Lower lobe of right lung (tissue), 2 donors: ENCODE measurements around the gene HLA-DOA. TPM values are rescaled to one million over a fixed set of nuclear protein-coding genes. Genes with fewer than 3 reads are reported as not detected.

Experiments
- ATAC-seq, 2 donors: fragments of 200-7000 bp; cut with Tn5 transposase; one replicate each; pipeline ENCODE4 v1.9.1; 2020 to 2022; ENCODE audit warnings: mild to moderate bottlenecking in 2 of 2, moderate library complexity in 2 of 2
- DNase-seq: peaks from one replicate; pipeline ENCODE4 v3.0.0-alpha.2; 2020
- H3K27ac ChIP-seq: fragments of 200-600 bp; one replicate; pipeline ENCODE4 v1.8.0; 2022
- H3K27me3 ChIP-seq: fragments of 200-600 bp; one replicate; pipeline ENCODE4 v1.8.0; 2022; ENCODE audit warnings: low read depth
- H3K36me3 ChIP-seq: fragments of 200-600 bp; one replicate; pipeline ENCODE4 v1.8.0; 2022; ENCODE audit warnings: mild to moderate bottlenecking
- H3K4me1 ChIP-seq: fragments of 200-600 bp; one replicate; pipeline ENCODE4 v1.8.0; 2022
- H3K4me3 ChIP-seq: fragments of 200-600 bp; one replicate; pipeline ENCODE4 v1.8.0; 2022; ENCODE audit warnings: mild to moderate bottlenecking
- H3K9me3 ChIP-seq: fragments of 200-600 bp; one replicate; pipeline ENCODE4 v1.8.0; 2022
- intact Hi-C: fragments of 100-400 bp; cut with DNase I; formaldehyde crosslinking; loops from one replicate; pipeline ENCODE4 v1.11.0; 2022
- total RNA-seq: library from RNA; stranded (reverse); fragmentation: NEBNext Ultra II Directional; extraction: Animal tissue kit (Norgen Biotek cat#: 25700); gene quantifications from one replicate; pipeline ENCODE4 v1.2.1, GENCODE V29; 2021
- TF ChIP-seq, protein P1 (sequence below): fragments of 200-600 bp; IDR thresholded peaks from one replicate; pipeline ENCODE4 v1.8.0; 2022; ENCODE audit warnings: antibody characterized with exemption, mild to moderate bottlenecking
- donor health status: DM: no; HTN: yes; CAD: no; lungs with severe emphysema.

HLA-DOA gene
- total RNA-seq, 1 donor from 2014 or later, result 31.2 TPM

DNA sequence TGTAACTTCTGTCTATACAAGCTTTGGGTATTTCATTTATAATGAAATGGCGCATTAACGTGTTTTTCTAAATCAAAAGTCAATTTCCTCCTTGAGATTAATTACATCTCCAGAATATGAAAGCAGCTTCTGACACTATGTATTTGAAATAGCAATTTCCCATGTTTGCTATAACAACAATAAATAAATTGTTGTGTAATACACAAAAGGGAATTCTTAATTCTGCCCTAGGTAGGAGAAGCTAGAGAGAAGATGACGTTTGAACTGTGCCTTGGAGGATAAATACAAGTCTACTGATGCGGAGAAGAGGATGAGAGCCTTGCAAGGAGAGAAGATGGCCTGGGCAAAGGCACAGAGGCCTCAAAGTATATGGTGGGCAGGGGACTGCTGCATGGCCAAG, 7.6 kb upstream of the HLA-DOA start:
- Histone ChIP-seq H3K27me3 (no peaks in the 10 kb centered on the region), H3K9me3 (no peaks in the 10 kb centered on the region), H3K27ac (peak overlapping the region; percentile 88), H3K4me1 (peaks cover 47% of the 10 kb centered on the region), H3K36me3 (no peaks in the 10 kb centered on the region), H3K4me3 (peak overlapping the region; percentile 34)
- TF ChIP-seq, protein P1, sequence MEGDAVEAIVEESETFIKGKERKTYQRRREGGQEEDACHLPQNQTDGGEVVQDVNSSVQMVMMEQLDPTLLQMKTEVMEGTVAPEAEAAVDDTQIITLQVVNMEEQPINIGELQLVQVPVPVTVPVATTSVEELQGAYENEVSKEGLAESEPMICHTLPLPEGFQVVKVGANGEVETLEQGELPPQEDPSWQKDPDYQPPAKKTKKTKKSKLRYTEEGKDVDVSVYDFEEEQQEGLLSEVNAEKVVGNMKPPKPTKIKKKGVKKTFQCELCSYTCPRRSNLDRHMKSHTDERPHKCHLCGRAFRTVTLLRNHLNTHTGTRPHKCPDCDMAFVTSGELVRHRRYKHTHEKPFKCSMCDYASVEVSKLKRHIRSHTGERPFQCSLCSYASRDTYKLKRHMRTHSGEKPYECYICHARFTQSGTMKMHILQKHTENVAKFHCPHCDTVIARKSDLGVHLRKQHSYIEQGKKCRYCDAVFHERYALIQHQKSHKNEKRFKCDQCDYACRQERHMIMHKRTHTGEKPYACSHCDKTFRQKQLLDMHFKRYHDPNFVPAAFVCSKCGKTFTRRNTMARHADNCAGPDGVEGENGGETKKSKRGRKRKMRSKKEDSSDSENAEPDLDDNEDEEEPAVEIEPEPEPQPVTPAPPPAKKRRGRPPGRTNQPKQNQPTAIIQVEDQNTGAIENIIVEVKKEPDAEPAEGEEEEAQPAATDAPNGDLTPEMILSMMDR, result no peak
- no peak for ATAC-seq
- intact Hi-C loops, result loop anchor here (10.0 kb wide), 1 partner anchor 68 kb away; no protein-coding TSS in a partner anchor
- no peak for DNase-seq

DNA sequence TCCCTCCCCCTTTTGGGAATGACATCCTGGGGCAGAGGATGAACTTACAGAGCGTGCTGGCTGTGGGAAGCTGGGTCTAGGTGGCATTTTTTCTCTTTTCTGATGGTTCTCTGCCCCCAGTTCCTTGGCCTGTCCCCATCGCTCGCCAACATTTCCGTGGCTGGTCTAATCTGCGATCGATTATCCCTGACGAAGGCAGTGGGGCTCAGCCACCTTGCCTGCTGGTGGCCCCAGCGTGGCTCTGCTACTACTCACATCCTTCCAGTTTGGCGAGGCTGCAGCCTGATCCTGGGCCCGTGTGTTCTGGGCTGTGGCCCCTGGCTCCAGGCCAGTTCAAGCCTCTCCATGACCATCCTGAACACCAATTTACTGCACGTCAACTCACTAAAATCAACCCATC, 6.4 kb upstream of the HLA-DOA start:
- DNase-seq, result no peak
- peak overlapping the region; percentile 12 for H3K27ac ChIP-seq
- H3K9me3 ChIP-seq, result no peaks in the 10 kb centered on the region
- ATAC-seq, result no peak
- TF ChIP-seq, protein P1, result no peak
- intact Hi-C loops, result loop anchor here (10.0 kb wide), 1 partner anchor 69 kb away; no protein-coding TSS in a partner anchor
- no peaks in the 10 kb centered on the region for H3K27me3 ChIP-seq
- H3K36me3 ChIP-seq, result no peaks in the 10 kb centered on the region
- H3K4me1 ChIP-seq, result peaks cover 47% of the 10 kb centered on the region
- H3K4me3 ChIP-seq, result no peak overlapping the region

DNA sequence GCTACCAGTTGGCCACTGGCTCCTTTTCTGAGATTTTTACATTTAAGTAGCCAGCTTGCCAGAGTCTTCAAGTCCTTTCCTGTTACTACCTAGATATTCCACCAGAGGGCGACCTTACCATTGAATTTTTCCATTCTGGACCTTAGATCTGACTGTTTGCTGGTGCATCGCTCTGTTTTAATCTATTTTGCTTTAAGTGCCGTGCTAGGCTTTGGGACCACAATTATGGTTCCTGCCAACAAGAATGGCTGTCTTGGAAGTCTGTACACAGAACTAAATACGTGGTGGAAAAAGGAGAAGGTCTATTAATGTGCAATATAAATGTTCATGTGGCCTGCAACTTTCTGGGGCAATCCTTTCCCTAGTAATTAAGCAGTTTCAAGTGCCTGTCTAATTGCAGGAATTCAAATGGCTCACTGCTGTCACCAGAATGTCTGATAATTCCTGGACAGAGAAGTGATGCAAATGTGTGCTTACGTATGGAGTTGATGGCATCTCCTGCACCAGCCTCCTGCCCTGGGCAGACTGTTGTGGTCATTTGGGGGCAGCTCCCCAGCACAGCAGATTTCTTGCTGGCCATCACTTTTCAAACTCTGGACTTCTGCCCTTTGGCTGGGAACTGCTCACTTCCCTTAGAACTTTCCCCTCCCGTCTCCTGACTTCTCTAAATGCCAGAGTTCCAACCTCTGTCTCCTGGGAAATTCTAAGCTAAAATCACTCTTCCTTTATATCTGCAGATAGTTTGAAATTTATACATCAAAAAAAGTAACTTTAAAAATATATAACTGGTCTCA, 5.6 kb upstream of the HLA-DOA start:
- no peak for DNase-seq
- peak overlapping the region; percentile 6 for H3K4me3 ChIP-seq

DNA sequence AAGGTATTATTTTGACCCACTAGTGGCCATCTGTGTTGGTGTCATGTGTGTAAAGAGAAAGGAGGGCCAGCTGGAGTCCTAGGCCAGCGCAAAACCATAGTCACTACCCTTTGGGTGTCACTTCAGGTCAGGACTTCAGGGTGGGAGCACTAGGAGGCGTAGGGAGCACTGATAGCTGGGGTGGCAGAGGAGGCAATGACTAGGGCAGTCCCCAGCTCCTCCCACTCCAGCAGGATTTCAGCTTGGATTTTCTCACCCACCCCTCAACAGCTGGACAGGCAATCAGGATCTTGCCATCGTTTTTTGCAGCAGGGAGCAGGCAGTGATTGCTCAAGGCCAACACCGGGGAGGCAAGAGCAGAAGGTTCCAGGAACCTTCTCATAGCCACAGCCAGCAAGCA, 4.2 kb upstream of the HLA-DOA start:
- Histone ChIP-seq H3K27me3 (no peaks in the 10 kb centered on the region), H3K4me3 (no peak overlapping the region), H3K27ac (no peak overlapping the region), H3K9me3 (no peaks in the 10 kb centered on the region), H3K4me1 (peaks cover 39% of the 10 kb centered on the region), H3K36me3 (no peaks in the 10 kb centered on the region)
- intact Hi-C loops, result loop anchor here (10.0 kb wide), 1 partner anchor 71 kb away; no protein-coding TSS in a partner anchor
- DNase-seq (no peak), ATAC-seq (no peak)
- TF ChIP-seq, protein P1, result no peak

More for the DNA sequence above, 5.6 kb upstream of the HLA-DOA start:
- TF ChIP-seq, protein P1, result peak; percentile 87
- intact Hi-C loops, result loop anchor here (10.0 kb wide), 1 partner anchor 70 kb away; no protein-coding TSS in a partner anchor
- Histone ChIP-seq H3K27me3 (no peaks in the 10 kb centered on the region), H3K27ac (peak overlapping the region; percentile 12), H3K4me1 (peaks cover 41% of the 10 kb centered on the region), H3K9me3 (no peaks in the 10 kb centered on the region), H3K36me3 (no peaks in the 10 kb centered on the region)
- ATAC-seq, result peak; percentile 50 to 65

DNA sequence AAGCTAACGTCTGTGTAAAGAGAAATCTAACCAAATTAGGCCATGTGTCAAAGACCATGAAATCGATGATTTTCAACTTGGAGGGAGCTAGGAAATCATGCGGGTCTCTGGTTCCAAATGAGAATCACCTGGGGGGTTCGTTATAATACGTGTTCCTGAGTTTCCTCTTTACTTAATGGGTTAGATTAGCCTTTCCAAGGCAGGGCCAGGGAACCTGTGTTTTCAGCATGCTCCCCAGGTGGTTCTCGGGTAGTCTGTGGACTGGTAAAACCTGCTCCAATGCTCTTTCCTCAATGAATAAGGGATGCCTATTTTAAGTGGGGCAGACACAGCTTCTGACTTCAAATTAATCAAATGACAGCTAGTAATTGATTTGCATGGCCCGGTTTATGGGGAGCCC, 965 bp upstream of the HLA-DOA start:
- H3K27ac ChIP-seq, result no peak overlapping the region
- intact Hi-C loops, result loop anchor here (10.0 kb wide), 1 partner anchor 74 kb away; no protein-coding TSS in a partner anchor
- H3K9me3 ChIP-seq, result no peaks in the 10 kb centered on the region
- H3K36me3 ChIP-seq, result no peaks in the 10 kb centered on the region
- no peaks in the 10 kb centered on the region for H3K27me3 ChIP-seq
- peaks cover 21% of the 10 kb centered on the region for H3K4me1 ChIP-seq
- TF ChIP-seq, protein P1, result no peak
- DNase-seq, result no peak
- no peak for ATAC-seq
- H3K4me3 ChIP-seq, result no peak overlapping the region
